HG03097 (cell line): ENCODE results near the gene EFNA4.

Experiments used
- ATAC-seq: cut with Tn5 transposase; IDR thresholded peaks from one replicate; pipeline ENCODE4 v1.9.1; 2021; ENCODE audit not compliant: unreplicated experiment, low FRiP score

The EFNA4 gene

GRCh38 chr1:155032886-155033285 lies 30.7 kb upstream of the EFNA4 start:
- ATAC-seq, result no peak

GRCh38 chr1:155033524-155033923 lies 30.0 kb upstream of the EFNA4 start, which contains the start of the genes DCST1 and DCST2:
DCST1 (plus strand) TSS chr1:155033824; CDS start chr1:155034037, 213 bp downstream.
DCST2 (minus strand) TSS chr1:155033781; CDS start chr1:155033701, 80 bp downstream.
- ATAC-seq, result no peak

GRCh38 chr1:155034318-155035208 lies 29.0 kb upstream of the EFNA4 start:
- ATAC-seq, result no peak

- no peak for ATAC-seq
These were observed 27.6 kb upstream of the EFNA4 start for GRCh38 chr1:155035936-155036335.

- ATAC-seq, result no peak
These were observed 26.5 kb upstream of the EFNA4 start for GRCh38 chr1:155037043-155037442.

- ATAC-seq, result no peak
These were observed 25.6 kb upstream of the EFNA4 start for GRCh38 chr1:155037851-155038441.

GRCh38 chr1:155038602-155039307 lies 24.8 kb upstream of the EFNA4 start:
- no peak for ATAC-seq

GRCh38 chr1:155039308-155039669 lies 24.3 kb upstream of the EFNA4 start:
- no peak for ATAC-seq

- no peak for ATAC-seq
These were observed 23.0 kb upstream of the EFNA4 start for GRCh38 chr1:155040358-155041093.

- ATAC-seq, result no peak
These were observed 20.8 kb upstream of the EFNA4 start for GRCh38 chr1:155042789-155043188.

GRCh38 chr1:155043301-155043702 lies 20.2 kb upstream of the EFNA4 start:
- no peak for ATAC-seq

- ATAC-seq, result no peak
These were observed 19.7 kb upstream of the EFNA4 start for GRCh38 chr1:155043793-155044192.

- no peak for ATAC-seq
These were observed 19.2 kb upstream of the EFNA4 start for GRCh38 chr1:155044365-155044764.

- ATAC-seq, result no peak
These were observed 18.5 kb upstream of the EFNA4 start for GRCh38 chr1:155044812-155045657.

- ATAC-seq, result no peak
These were observed 14.8 kb upstream of the EFNA4 start for GRCh38 chr1:155048449-155049334.

GRCh38 chr1:155049651-155050559 lies 13.6 kb upstream of the EFNA4 start:
- ATAC-seq, result no peak

- no peak for ATAC-seq
These were observed 12.8 kb upstream of the EFNA4 start, which contains the start of gene ADAM15 for GRCh38 chr1:155050560-155051341. ADAM15 (plus strand) TSS chr1:155051316; CDS start chr1:155051387, 71 bp downstream.
